Right renal pelvis (tissue), 4 donors: ENCODE measurements around the gene SCAPER. TPM values are rescaled to one million over a fixed set of nuclear protein-coding genes. Genes with fewer than 3 reads are reported as not detected.
"Not testable (repeated sequence)": the region's sequence is repeated elsewhere in the genome, so short reads cannot be mapped to it uniquely, and the experiment has no call there.

Source experiments
- DNase-seq, 4 donors: peaks; one replicate each; pipeline ENCODE4 v3.0.0-alpha.2; 2013; ENCODE audit warnings: low read depth in 4 of 4, low spot score in 3 of 4, missing footprints in 1 of 4
- polyA plus RNA-seq, 4 donors: library from polyadenylated mRNA; unstranded; fragments of 120-200 nt; gene quantifications; one replicate each; pipeline ENCODE4 v1.2.1, GENCODE V29; 2013; ENCODE audit not compliant: insufficient read length in 4 of 4

Gene SCAPER
- polyA plus RNA-seq, 4 donors = 24.9 to 30.0 (median 28.0) TPM

- no peak for DNase-seq
Observed at GRCh38 chr15:76863123-76863522, 42.0 kb downstream of the SCAPER start.

- no peak for DNase-seq
Observed at GRCh38 chr15:76861815-76862397, 43.2 kb downstream of the SCAPER start.

- no peak for DNase-seq
Observed at GRCh38 chr15:76860201-76860600, 44.9 kb downstream of the SCAPER start.

DNA sequence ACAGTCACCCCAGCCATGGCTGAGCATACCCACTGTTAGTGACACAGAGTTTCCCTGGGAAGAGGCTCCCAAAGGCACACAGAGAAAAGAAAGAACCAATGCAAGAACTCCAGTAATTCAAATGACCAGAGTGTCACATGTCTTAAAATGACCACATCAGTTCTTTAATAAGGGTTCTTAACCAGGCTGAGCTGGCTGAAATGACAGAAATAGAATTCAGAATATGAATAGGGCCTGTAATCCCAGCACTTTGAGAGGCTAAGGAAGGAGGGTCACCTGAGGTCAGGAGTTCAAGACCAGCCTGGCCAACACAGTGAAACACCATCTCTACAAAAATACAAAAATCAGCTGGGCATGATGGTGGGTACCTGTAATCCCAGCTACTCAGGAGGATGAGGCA lies 54.8 kb downstream of the SCAPER start:
- not testable (repeated sequence) for DNase-seq

GRCh38 chr15:76846782-76847181 lies 58.4 kb downstream of the SCAPER start:
- no peak for DNase-seq

DNA sequence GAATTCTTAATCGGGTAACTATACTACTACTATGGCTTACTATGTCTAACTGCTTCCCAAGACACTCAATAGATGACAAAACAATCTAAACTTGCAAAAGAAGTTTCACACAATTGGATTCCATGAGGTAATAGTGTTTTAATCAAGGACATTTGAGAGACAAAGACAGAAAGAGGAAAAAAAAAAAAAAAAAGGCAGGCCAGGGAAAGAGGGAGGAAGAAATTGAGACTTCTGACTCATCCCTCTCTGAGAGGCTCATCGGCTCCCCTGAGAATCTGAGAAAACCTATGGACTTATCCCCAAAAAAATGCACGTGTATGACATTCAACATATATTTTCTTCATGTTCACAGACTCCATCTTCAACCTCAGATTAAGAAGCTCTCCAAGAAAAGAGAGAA lies 61.0 kb downstream of the SCAPER start:
- DNase-seq = no peak

DNA sequence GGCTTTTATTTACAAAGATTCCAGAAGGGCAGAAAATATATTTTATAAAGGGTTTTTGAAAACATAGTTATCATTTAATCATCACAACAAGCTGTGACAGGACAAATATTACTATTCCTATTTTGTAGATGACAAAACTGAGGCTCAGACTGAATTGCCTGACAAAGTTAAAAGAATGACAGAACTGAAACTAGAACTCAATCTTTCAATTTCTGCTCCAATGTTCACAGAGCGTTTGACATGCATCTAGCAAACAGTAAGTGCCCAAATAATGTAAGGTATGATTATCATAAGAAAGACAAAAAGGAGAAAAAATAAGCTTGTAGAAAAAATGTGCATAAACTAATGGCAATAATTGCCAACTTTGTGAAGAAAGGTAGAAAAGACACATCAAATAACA lies 61.9 kb downstream of the SCAPER start:
- no peak for DNase-seq

DNA sequence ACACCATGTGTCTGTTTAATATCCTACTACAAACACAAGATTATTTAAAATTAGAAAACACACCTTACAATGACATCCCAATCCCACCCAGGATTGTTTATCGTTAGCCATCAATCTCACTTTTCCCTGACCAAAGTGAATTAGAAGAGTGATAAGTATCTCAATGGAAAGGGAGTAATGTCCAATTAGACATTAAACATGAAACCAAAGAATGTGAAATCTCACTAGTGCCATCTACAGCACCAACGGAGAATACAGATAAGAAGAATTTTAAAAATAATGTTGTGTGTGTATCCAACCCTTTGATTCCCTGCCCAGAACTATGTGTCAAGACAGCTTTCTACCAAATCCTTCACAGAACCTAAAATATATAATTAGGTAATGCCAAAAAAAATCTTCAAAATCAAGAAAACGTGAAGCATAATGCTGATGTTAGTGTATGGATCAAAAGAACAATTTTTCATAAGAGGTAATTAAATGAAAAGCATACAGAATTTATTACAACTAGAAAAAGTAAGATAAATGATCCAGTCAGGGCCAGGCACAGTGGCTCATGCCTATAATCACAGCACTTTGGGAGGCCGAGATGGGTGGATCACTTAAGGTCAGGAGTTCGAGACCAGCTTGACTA lies 64.2 kb downstream of the SCAPER start:
- DNase-seq = peak in 3 of 4 donors; percentile 1 to 12 (median 8)

GRCh38 chr15:76839173-76839572 lies 66.0 kb downstream of the SCAPER start:
- no peak for DNase-seq

- DNase-seq = no peak
Observed at GRCh38 chr15:76837474-76837873, 67.7 kb downstream of the SCAPER start.

- DNase-seq = no peak
Observed at GRCh38 chr15:76829939-76830338, 75.2 kb downstream of the SCAPER start.

DNA sequence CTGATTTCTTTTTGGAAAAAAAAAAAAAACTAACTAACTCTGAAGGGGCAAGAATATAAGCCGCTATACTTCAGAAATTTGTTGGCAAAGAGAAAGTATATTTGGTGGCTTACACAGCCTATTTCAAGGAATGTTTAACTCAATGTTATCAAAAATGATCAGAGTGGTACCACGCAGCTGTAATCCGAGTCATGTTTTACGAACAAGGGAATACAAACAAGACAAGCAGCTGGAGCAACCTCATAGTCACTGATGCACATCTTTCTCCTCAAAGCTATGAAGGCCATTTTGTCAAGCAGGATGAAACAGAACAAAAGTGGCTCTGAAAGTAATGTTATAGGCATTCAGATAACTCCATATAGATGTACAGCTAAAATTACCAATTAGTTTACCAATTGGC lies 81.2 kb downstream of the SCAPER start:
- DNase-seq = no peak

- DNase-seq = no peak
Observed at GRCh38 chr15:76823303-76823702, 81.8 kb downstream of the SCAPER start.

DNA sequence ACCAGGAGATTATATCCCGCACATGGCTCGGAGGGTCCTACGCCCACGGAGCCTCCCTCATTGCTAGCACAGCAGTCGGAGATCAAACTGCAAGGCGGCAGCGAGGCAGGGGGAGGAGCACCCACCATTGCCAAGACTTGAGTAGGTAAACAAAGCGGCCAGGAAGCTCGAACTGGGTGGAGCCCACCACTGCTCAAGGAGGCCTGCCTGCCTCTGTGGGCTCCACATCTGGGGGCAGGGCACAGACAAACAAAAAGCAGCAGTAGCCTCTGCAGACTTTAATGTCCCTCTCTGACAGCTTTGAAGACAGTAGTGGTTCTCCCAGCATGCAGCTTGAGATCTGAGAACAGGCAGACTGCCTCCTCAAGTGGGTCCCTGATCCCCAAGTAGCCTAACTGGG lies 86.2 kb downstream of the SCAPER start:
- not testable (repeated sequence) for DNase-seq

- DNase-seq = no peak
Observed at GRCh38 chr15:76815421-76815820, 89.7 kb downstream of the SCAPER start.

GRCh38 chr15:76812381-76812780 lies 92.8 kb downstream of the SCAPER start:
- DNase-seq = no peak

- DNase-seq = no peak
Observed at GRCh38 chr15:76809412-76810103, 95.6 kb downstream of the SCAPER start.

DNA sequence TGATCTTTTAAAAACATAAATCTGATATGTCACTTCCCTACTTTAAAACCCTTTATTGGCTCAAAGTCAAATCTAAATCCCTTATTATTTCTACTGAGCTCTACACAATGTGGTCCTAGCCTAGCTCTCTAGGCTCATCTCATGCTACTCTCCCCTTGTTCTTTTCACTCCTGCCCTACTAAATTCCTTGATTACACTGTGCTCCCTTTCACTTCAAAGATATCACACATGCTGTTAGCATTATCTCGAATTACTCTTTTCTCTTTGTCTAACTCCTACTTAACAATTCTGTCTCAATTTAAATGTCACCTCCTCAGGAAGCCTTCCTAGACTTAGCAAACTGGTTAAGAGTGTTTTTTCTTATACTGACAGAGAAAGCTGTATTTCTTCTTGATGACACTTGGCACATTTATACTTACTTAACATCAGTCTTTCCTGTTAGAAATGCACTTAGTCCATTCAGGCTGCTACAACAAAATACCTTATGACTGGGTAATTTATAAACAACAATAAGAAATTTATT lies 102.0 kb downstream of the SCAPER start:
- DNase-seq = no peak

DNA sequence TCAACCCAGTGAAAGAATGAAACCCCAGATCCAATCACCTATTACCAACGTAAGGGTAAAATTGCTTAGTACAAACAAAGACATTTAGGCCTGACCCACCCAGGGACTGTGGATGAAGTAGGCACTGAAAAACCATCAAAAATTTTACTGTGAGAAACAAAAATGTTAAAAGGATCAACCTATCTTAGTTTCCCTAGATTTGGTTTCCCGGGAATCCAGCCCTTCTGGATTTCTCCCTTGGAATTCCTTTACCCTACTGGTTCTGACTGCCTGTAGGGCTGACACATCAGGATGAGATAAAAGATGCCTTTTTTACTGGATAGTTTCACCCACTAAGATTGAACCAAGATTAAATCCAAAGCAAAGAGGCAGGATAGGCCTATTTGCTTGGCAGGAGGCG lies 102.7 kb downstream of the SCAPER start:
- no peak for DNase-seq

DNA sequence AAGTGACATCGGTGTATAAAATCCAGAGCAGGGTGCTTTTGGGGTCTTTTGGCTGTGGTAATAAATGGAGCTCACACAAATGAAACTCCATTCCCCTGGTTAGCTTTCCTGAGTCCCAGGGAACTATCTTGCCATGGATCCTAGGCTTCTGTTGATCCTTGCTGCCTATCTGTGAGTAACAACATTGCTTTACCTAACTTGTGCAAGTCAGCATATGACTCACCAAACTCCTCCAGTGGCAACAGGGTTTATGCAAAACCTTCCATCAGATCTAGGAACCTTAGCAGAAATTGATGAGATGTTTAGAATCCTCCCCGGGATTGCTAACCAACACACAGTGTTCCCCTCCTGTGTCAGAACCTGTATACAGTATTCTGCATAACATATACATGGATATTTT lies 105.4 kb downstream of the SCAPER start:
- no peak for DNase-seq

GRCh38 chr15:76795217-76795616 lies 109.9 kb downstream of the SCAPER start:
- no peak for DNase-seq

- DNase-seq = no peak
Observed at GRCh38 chr15:76793162-76793561, 112.0 kb downstream of the SCAPER start.
